Subcutaneous abdominal adipose tissue (tissue), 5 donors: Measurements from ENCODE around the gene TRPV6.

Experiments used
- H3K27ac ChIP-seq: one replicate; pipeline ENCODE4 v1.7.0; 2013; ENCODE audit warnings: low read depth, mild to moderate bottlenecking, inconsistent platforms, low read length, moderate library complexity
- H3K27me3 ChIP-seq, 5 donors: one replicate each; pipeline ENCODE4 v1.7.0; 2013; ENCODE audit warnings: low read length in 5 of 5, inconsistent platforms in 1 of 5; ENCODE audit not compliant: control insufficient read depth in 5 of 5, insufficient read depth in 4 of 5
- H3K36me3 ChIP-seq, 5 donors: one replicate each; pipeline ENCODE4 v1.7.0; 2013; ENCODE audit warnings: low read length in 5 of 5; ENCODE audit not compliant: control insufficient read depth in 5 of 5, insufficient read depth in 5 of 5
- H3K4me1 ChIP-seq, 5 donors: one replicate each; pipeline ENCODE4 v1.7.0; 2013; ENCODE audit warnings: low read length in 5 of 5, mild to moderate bottlenecking in 3 of 5, moderate library complexity in 1 of 5; ENCODE audit not compliant: control insufficient read depth in 5 of 5, insufficient read depth in 5 of 5
- H3K4me3 ChIP-seq, 5 donors: one replicate each; pipeline ENCODE4 v1.7.0; 2013; ENCODE audit warnings: low read length in 5 of 5, low read depth in 1 of 5
- H3K9ac ChIP-seq, 5 donors: one replicate each; pipeline ENCODE4 v1.7.0; 2013; ENCODE audit warnings: low read length in 5 of 5, mild to moderate bottlenecking in 4 of 5, moderate library complexity in 3 of 5
- H3K9me3 ChIP-seq, 5 donors: one replicate each; pipeline ENCODE4 v1.7.0; 2013; ENCODE audit warnings: low read length in 5 of 5; ENCODE audit not compliant: control insufficient read depth in 5 of 5
- donor health status: healthy.
- donor health status: healthy.
- donor health status: healthy.
- donor health status: healthy.
- donor health status: healthy.

TRPV6 gene

DNA sequence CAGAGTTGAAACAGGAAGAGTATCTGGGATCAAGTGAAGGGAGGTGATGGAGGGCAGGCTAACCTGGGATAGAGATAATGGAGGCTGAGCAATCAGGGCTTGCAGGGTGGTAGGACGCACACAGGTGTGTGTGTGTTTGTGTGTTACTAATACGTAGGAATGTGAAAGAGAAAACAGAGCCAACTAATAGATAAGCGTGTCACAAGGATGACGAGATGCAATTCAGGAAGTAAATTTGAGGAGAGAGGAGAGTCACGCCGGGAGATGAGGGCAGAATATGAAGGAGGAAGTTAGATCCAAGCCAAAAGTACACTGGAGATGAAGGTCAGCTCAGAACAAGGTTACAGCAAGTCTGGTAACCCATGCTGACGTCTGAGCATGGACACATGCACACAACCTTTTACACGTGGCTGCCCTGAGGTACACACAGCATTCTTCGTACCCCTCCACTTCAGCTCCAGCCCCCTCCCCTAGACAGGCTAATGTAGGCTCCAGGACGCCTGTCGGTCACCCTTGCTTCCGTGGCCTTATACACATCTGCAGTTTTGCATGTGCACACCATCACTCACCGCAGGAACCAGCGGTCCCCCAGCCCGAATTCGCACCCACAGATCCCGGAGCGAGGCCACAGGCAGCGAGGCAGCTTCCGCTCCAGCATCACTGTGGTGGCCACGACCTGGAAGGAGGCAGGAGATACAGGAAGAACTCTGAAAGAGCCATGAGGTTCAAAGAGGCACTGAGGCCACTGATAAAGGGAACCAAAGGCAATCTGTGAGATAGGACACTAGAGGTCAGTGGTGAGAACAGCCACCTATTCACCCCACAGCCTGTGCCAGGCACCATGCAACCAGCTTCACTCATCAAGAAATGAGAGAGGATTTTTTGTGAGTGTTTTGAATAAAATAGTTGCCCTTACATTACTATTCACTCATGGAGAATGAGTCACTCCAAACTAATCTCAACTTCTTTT lies 23.7 kb upstream of the TRPV6 start:
- no peak overlapping the region for H3K27ac ChIP-seq
- H3K27me3 ChIP-seq, result peaks cover 0 to 3% (median 0%) of the 10 kb centered on the region in 5 donors
- H3K9ac ChIP-seq, result no peak overlapping the region
- no peaks in the 10 kb centered on the region for H3K4me1 ChIP-seq
- no peaks in the 10 kb centered on the region for H3K36me3 ChIP-seq
- H3K4me3 ChIP-seq, result no peak overlapping the region
- H3K9me3 ChIP-seq, result peaks cover 0 to 4% (median 0%) of the 10 kb centered on the region in 5 donors

DNA sequence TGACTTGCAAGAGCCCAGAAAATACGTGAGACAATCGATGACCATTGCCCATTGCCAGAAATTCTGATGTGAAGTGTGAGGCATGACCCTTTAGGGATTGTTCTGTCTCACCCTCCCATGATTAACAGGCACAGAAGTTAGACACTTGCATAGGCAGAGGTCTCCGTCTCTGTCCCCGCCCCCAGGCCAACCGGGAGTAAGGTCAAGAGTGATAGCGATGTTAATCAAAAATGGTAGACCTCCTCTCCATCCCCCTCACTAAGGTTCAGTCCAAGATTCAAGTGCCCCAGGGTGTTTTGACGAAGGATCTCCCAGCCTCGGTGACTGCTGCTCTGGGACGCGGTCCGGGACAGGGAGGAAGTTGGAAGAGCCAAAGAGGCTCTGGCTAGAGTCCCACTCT lies 22.7 kb upstream of the TRPV6 start:
- H3K4me3 ChIP-seq, result no peak overlapping the region
- no peaks in the 10 kb centered on the region for H3K4me1 ChIP-seq
- H3K9me3 ChIP-seq, result peaks cover 0 to 5% (median 0%) of the 10 kb centered on the region in 5 donors
- H3K27ac ChIP-seq, result no peak overlapping the region
- H3K9ac ChIP-seq, result no peak overlapping the region
- H3K36me3 ChIP-seq, result no peaks in the 10 kb centered on the region
- peaks cover 0 to 3% (median 0%) of the 10 kb centered on the region in 5 donors for H3K27me3 ChIP-seq

DNA sequence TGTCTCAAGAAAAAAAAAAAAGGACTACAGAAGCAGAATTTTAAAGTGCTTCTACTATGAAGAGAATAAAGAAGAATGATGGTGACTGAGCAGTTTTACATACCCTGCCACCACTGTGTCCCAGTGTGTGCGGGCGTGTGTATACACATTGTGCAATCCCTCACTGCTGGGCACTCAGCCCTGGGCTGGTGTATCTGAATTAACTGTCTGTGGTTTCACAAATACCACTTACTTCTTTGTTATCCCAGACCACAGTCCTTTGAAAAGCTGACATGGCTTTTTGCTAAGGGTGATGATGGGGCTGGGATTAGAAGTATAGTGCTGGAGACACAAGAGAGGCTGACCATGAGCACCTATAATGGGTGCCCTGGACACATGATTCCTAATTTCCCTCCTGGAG lies 21.1 kb upstream of the TRPV6 start:
- H3K4me1 ChIP-seq, result no peaks in the 10 kb centered on the region
- H3K9me3 ChIP-seq, result peaks cover 0 to 5% (median 0%) of the 10 kb centered on the region in 5 donors
- no peak overlapping the region for H3K9ac ChIP-seq
- H3K36me3 ChIP-seq, result no peaks in the 10 kb centered on the region
- H3K27me3 ChIP-seq, result peaks cover 0 to 3% (median 0%) of the 10 kb centered on the region in 5 donors
- H3K27ac ChIP-seq, result no peak overlapping the region
- H3K4me3 ChIP-seq, result no peak overlapping the region

DNA sequence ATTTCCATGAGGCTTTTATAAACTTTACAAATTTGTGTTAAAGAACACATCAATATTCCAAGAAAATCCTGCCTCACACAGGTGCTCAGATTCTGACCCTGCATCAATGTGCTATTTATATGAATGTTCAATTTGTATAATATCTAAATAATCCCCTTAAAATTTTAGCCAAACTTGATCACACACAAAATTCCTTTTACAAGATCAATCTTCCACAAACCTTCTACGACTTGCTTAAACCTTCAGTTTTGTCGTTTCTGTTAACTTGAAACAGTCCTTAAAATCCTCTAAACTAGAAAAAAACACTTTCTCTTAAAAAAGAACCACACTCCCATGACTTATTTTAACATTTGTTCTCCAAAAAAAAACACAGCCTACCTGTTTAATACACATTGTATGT lies 20.2 kb upstream of the TRPV6 start:
- Histone ChIP-seq H3K27me3 (peaks cover 0 to 3% (median 0%) of the 10 kb centered on the region in 5 donors), H3K36me3 (no peaks in the 10 kb centered on the region)

DNA sequence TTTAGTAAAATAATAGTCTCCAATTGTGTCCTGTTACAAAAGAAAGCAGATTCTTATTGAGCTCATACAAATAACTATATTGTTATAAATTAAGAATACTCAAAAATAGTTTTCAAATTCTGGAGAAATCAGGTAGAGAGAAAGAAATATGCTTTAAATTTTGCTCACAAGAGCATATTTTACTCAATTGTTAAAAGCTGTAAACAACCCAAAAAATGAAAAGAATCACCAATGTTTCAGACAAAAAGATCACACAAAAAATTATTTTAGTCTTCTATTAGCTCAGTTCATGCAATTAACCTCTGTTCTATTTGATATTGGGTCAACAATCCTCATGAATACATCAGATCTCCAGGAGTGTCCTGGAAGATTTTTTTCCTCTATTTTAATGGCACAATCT lies 18.6 kb upstream of the TRPV6 start:
- H3K4me1 ChIP-seq, result no peaks in the 10 kb centered on the region
- H3K9ac ChIP-seq, result no peak overlapping the region
- H3K27me3 ChIP-seq, result peaks cover 0 to 3% (median 0%) of the 10 kb centered on the region in 5 donors
- H3K4me3 ChIP-seq, result no peak overlapping the region
- H3K9me3 ChIP-seq, result peaks cover 0 to 5% (median 0%) of the 10 kb centered on the region in 5 donors
- H3K36me3 ChIP-seq, result no peaks in the 10 kb centered on the region
- H3K27ac ChIP-seq, result no peak overlapping the region

More for the DNA sequence above, 20.2 kb upstream of the TRPV6 start:
- no peaks in the 10 kb centered on the region for H3K4me1 ChIP-seq
- H3K4me3 ChIP-seq, result no peak overlapping the region
- H3K27ac ChIP-seq, result no peak overlapping the region
- H3K9me3 ChIP-seq, result peaks cover 0 to 5% (median 0%) of the 10 kb centered on the region in 5 donors
- H3K9ac ChIP-seq, result no peak overlapping the region

DNA sequence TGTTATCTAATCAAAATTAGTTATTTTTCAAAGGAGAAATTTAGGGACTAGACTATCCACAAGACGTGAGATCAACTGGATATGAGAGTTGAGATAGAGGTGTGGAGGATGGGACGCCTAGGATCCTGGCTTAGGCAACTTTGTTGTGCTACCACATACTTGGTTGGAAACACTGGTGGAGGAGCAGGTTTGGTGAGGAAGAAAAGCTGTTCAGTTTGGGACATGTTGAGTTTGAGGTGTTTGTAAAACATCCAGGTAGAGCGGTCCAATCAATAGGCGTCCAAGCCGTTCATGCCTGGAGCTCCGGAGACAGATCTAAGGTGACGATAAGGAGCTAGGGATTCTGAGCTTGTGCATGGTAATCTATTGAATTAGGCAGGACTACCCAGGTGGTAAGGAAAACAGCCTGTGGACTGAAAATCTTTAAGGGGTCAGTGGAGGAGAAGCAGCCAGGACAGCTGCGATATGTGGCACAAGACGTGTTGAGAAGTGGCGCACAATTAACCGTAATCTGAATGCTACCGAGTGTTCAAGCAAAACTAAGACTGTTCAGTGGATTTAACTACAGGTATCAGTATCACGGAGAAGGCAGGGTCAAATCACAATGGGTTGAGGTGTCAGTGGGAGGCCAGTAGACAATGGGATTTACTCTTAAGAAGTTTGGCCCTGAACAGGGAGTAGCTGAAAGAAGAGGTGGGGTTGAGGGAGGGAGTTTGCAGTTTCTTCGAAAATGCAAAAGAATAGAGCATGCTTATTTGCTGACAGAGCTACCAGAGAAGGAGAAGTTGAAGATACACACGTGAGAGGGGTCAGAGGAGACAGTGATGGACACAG lies 16.1 kb upstream of the TRPV6 start:
- Histone ChIP-seq H3K27ac (no peak overlapping the region), H3K9ac (no peak overlapping the region), H3K27me3 (peaks cover 0 to 6% (median 3%) of the 10 kb centered on the region in 5 donors), H3K4me3 (no peak overlapping the region), H3K36me3 (no peaks in the 10 kb centered on the region), H3K4me1 (no peaks in the 10 kb centered on the region), H3K9me3 (peaks cover 0 to 5% (median 0%) of the 10 kb centered on the region in 5 donors)

DNA sequence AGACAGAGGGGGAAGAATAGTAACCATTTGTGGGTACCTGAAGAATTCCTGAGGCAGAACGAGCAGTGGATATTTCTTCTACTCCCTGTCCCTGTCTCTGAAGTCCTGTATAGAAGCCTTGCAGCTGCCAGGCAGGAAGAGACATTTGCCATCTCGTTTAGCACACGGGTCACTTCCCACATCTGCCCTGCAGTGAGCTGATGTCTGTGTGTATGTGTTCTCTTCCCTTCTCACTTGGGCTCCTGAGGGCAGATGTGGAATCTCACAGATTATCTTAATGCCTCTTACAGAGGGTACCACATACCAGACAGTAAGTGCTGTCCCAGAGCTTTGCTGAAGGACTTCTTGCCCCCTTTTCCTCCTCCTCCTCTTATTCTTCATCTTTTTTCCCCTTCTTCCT lies 14.1 kb upstream of the TRPV6 start:
- H3K4me1 ChIP-seq, result no peaks in the 10 kb centered on the region
- no peak overlapping the region for H3K27ac ChIP-seq
- peaks cover 0 to 5% (median 0%) of the 10 kb centered on the region in 5 donors for H3K9me3 ChIP-seq
- H3K4me3 ChIP-seq, result no peak overlapping the region
- H3K9ac ChIP-seq, result no peak overlapping the region
- peaks cover 2 to 8% (median 3%) of the 10 kb centered on the region in 5 donors for H3K27me3 ChIP-seq
- no peaks in the 10 kb centered on the region for H3K36me3 ChIP-seq

DNA sequence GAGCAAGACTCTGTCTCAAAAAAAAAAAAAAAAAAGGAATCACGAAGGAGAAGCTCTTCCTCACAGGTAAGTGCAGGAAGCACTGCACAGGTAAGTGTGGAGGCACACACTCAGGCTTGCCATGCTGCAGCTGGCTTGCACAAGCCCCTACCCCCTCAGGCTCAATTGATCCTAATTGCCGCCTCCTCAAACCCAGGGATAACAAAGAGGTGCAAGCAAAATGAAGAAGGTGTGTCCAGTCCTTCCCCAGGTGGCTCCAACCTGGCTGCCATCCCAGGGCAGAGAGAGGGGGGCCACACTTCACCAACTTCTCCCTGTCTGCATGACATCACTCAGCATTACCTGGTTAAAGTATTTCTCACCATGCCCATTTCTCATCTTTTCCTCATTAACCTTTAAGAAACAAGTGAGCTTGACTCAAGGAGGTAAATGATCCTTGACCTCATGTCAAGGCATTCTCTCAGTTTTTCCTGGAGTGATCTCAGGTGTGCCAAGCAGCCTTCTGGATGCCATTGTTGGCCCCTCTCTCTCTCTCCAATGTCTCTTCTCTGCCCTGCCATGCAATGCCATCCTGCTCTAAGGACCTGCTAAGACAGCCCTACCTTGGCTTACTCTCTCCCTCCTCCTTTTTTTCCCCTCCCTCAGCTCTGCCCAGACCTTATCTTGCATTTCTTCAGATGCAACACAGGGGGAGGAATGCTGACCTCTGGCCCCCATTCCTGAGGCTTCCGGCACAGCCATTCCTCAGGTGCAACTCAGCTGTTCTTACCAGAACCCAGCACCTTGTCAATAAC lies 13.0 kb upstream of the TRPV6 start:
- Histone ChIP-seq H3K27ac (no peak overlapping the region), H3K36me3 (no peaks in the 10 kb centered on the region), H3K4me1 (no peaks in the 10 kb centered on the region), H3K4me3 (no peak overlapping the region), H3K27me3 (peaks cover 2 to 8% (median 3%) of the 10 kb centered on the region in 5 donors), H3K9me3 (no peaks in the 10 kb centered on the region), H3K9ac (no peak overlapping the region)

DNA sequence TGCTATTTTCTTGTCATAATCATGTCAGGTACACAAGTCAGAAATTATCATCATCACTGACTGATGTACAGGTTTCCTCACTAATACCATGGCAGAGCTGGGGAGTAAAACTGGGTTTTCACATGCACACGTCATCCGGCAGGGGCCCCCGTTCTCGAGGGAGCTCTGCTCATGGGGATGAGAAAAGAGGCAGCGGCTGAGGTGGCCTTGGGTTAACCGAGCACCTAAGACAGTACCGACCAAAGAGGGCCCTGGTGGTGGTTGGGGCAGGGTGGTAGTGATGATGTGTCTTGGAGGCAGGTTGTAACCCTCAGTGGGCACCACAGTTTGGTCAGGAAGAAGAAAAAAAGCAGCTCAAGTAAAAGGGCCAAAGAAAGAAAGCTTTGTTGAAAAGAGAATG lies 12.1 kb upstream of the TRPV6 start:
- no peaks in the 10 kb centered on the region for H3K4me1 ChIP-seq
- no peak overlapping the region for H3K4me3 ChIP-seq
- H3K9me3 ChIP-seq, result no peaks in the 10 kb centered on the region
- no peak overlapping the region for H3K9ac ChIP-seq
- no peaks in the 10 kb centered on the region for H3K36me3 ChIP-seq
- no peak overlapping the region for H3K27ac ChIP-seq
- H3K27me3 ChIP-seq, result peaks cover 2 to 8% (median 3%) of the 10 kb centered on the region in 5 donors
